IPS DF 6.9 (cell line): ENCODE results near the gene LIN52.

Experiments used
- DNase-seq: peaks from one replicate; pipeline ENCODE4 v3.0.0-alpha.2; 2013; ENCODE audit warnings: low read depth, low spot score
- H3K27ac ChIP-seq: one replicate; pipeline ENCODE4 v1.5.1; 2013; ENCODE audit warnings: low read length, control low read depth
- H3K27me3 ChIP-seq: 2 replicates; pipeline ENCODE4 v1.6.1; 2013; ENCODE audit warnings: mild to moderate bottlenecking, low read length; ENCODE audit not compliant: control insufficient read depth, insufficient read depth
- H3K36me3 ChIP-seq: 2 replicates; pipeline ENCODE4 v1.6.1; 2013; ENCODE audit warnings: low read length; ENCODE audit not compliant: control insufficient read depth, insufficient read depth
- H3K4me1 ChIP-seq: 2 replicates; pipeline ENCODE4 v1.6.1; 2013; ENCODE audit warnings: low read length; ENCODE audit not compliant: control insufficient read depth, insufficient read depth
- H3K4me3 ChIP-seq: 2 replicates; pipeline ENCODE4 v1.5.1; 2013; ENCODE audit warnings: mild to moderate bottlenecking, low read length
- H3K9me3 ChIP-seq: 2 replicates; pipeline ENCODE4 v1.6.1; 2013; ENCODE audit warnings: low read length, inconsistent platforms; ENCODE audit not compliant: control insufficient read depth, insufficient read depth
- WGBS: extraction: QIAGEN DNeasy Blood & Tissue Kit; methylation state at CpG from one replicate; pipeline ENCODE4 v1.1.7; 2013; ENCODE audit warnings: mixed read lengths, missing lambda C conversion rate; ENCODE audit not compliant: insufficient read length, insufficient coverage; 5-methylcytosine and 5-hydroxymethylcytosine counted together

Gene LIN52

GRCh38 chr14:74084277-74085046, at the start of gene LIN52, which contains the start of gene ALDH6A1:
Gene LIN52 (plus strand): TSS chr14:74084956. CDS start chr14:74084975, 19 bp downstream.
Gene ALDH6A1 (minus strand): TSS chr14:74084453. CDS start chr14:74084394, 59 bp downstream.
- no peaks in the 10 kb centered on the region for H3K4me1 ChIP-seq
- no CpG with 5 or more reads among the region's 46 CpGs for WGBS
- H3K9me3 ChIP-seq = no peaks in the 10 kb centered on the region

GRCh38 chr14:74035556-74035955, 49.2 kb upstream of the LIN52 start:
- DNase-seq = no peak
- no CpG with 5 or more reads among the region's 4 CpGs for WGBS
- Histone ChIP-seq H3K36me3 (no peaks in the 10 kb centered on the region), H3K27me3 (no peaks in the 10 kb centered on the region), H3K27ac (no peak overlapping the region), H3K4me3 (no peak overlapping the region), H3K4me1 (no peaks in the 10 kb centered on the region), H3K9me3 (no peaks in the 10 kb centered on the region)

More at GRCh38 chr14:74084277-74085046, at the start of gene LIN52, which contains the start of gene ALDH6A1:
- peak within 1 kb of the TSS; percentile 85 for H3K4me3 ChIP-seq
- peak; percentile 98 for DNase-seq
- no peak within 1 kb of the TSS for H3K27ac ChIP-seq
- H3K36me3 ChIP-seq = no peaks in the 10 kb centered on the region
- H3K27me3 ChIP-seq = no peaks in the 10 kb centered on the region

- no peaks in the 10 kb centered on the region for H3K36me3 ChIP-seq
- no CpG with 5 or more reads among the region's 3 CpGs for WGBS
- H3K9me3 ChIP-seq = no peaks in the 10 kb centered on the region
- no peaks in the 10 kb centered on the region for H3K27me3 ChIP-seq
- no peak for DNase-seq
- H3K4me3 ChIP-seq = no peak overlapping the region
- no peaks in the 10 kb centered on the region for H3K4me1 ChIP-seq
- no peak overlapping the region for H3K27ac ChIP-seq
Measured at GRCh38 chr14:74038020-74038859, 46.5 kb upstream of the LIN52 start.

GRCh38 chr14:74042296-74042695, 42.5 kb upstream of the LIN52 start:
- no CpG with 5 or more reads among the region's 2 CpGs for WGBS
- Histone ChIP-seq H3K27ac (no peak overlapping the region), H3K4me1 (no peaks in the 10 kb centered on the region), H3K27me3 (no peaks in the 10 kb centered on the region), H3K4me3 (no peak overlapping the region), H3K36me3 (no peaks in the 10 kb centered on the region), H3K9me3 (no peaks in the 10 kb centered on the region)
- no peak for DNase-seq

GRCh38 chr14:74045522-74045921, 39.2 kb upstream of the LIN52 start:
- H3K27me3 ChIP-seq = no peaks in the 10 kb centered on the region
- DNase-seq = no peak
- H3K36me3 ChIP-seq = no peaks in the 10 kb centered on the region
- H3K4me1 ChIP-seq = no peaks in the 10 kb centered on the region
- no peak overlapping the region for H3K4me3 ChIP-seq
- no CpG with 5 or more reads among the region's 4 CpGs for WGBS
- no peaks in the 10 kb centered on the region for H3K9me3 ChIP-seq
- no peak overlapping the region for H3K27ac ChIP-seq

- Histone ChIP-seq H3K36me3 (no peaks in the 10 kb centered on the region), H3K4me1 (no peaks in the 10 kb centered on the region), H3K27ac (no peak overlapping the region), H3K27me3 (no peaks in the 10 kb centered on the region), H3K4me3 (no peak overlapping the region), H3K9me3 (no peaks in the 10 kb centered on the region)
- WGBS = no CpG with 5 or more reads among the region's 3 CpGs
- DNase-seq = peak; percentile 5
Measured at GRCh38 chr14:74048281-74048680, 36.5 kb upstream of the LIN52 start.

- no peaks in the 10 kb centered on the region for H3K36me3 ChIP-seq
- no peak overlapping the region for H3K4me3 ChIP-seq
- no peaks in the 10 kb centered on the region for H3K27me3 ChIP-seq
- DNase-seq = no peak
- H3K4me1 ChIP-seq = no peaks in the 10 kb centered on the region
- no peaks in the 10 kb centered on the region for H3K9me3 ChIP-seq
- WGBS = no CpG with 5 or more reads among the region's 3 CpGs
- no peak overlapping the region for H3K27ac ChIP-seq
Measured at GRCh38 chr14:74049876-74050495, 34.8 kb upstream of the LIN52 start.

- no CpG with 5 or more reads among the region's 2 CpGs for WGBS
- Histone ChIP-seq H3K27ac (no peak overlapping the region), H3K4me3 (no peak overlapping the region), H3K36me3 (peaks cover 8% of the 10 kb centered on the region; the same call in 1 of the 2 replicates), H3K4me1 (no peaks in the 10 kb centered on the region), H3K9me3 (no peaks in the 10 kb centered on the region), H3K27me3 (no peaks in the 10 kb centered on the region)
- no peak for DNase-seq
Measured at GRCh38 chr14:74062809-74063150, 22.0 kb upstream of the LIN52 start.

- Histone ChIP-seq H3K4me1 (no peaks in the 10 kb centered on the region), H3K9me3 (no peaks in the 10 kb centered on the region), H3K27ac (no peak overlapping the region), H3K4me3 (no peak overlapping the region), H3K36me3 (peaks cover 8% of the 10 kb centered on the region; the same call in 1 of the 2 replicates), H3K27me3 (no peaks in the 10 kb centered on the region)
- DNase-seq = no peak
Measured at GRCh38 chr14:74064426-74064825, 20.3 kb upstream of the LIN52 start.

- Histone ChIP-seq H3K27ac (no peak overlapping the region), H3K4me1 (no peaks in the 10 kb centered on the region), H3K4me3 (no peak overlapping the region), H3K27me3 (no peaks in the 10 kb centered on the region), H3K9me3 (no peaks in the 10 kb centered on the region), H3K36me3 (peaks cover 8% of the 10 kb centered on the region; the same call in 1 of the 2 replicates)
- no peak for DNase-seq
- no CpG with 5 or more reads among the region's 3 CpGs for WGBS
Measured at GRCh38 chr14:74064883-74065282, 19.9 kb upstream of the LIN52 start.
